Parathyroid adenoma (tissue), 2 donors: ENCODE measurements around the gene AUTS2.

Experiments
- H2AFZ ChIP-seq: fragments of 300-600 bp; sonication (generic); one replicate; pipeline ENCODE4 v1.7.0; 2017; ENCODE audit warnings: antibody characterized with exemption, mild to moderate bottlenecking
- H3K27ac ChIP-seq: fragments of 300-600 bp; sonication (generic); one replicate; pipeline ENCODE4 v1.7.0; 2017
- H3K27me3 ChIP-seq: fragments of 300-600 bp; sonication (generic); one replicate; pipeline ENCODE4 v1.7.0; 2017; ENCODE audit warnings: low read length; ENCODE audit not compliant: control insufficient read depth, insufficient read depth
- H3K36me3 ChIP-seq: fragments of 300-600 bp; sonication (generic); one replicate; pipeline ENCODE4 v1.7.0; 2017; ENCODE audit warnings: low read length; ENCODE audit not compliant: control insufficient read depth, insufficient read depth
- H3K4me1 ChIP-seq: fragments of 300-600 bp; sonication (generic); one replicate; pipeline ENCODE4 v1.7.0; 2017; ENCODE audit warnings: control low read depth
- H3K4me2 ChIP-seq: fragments of 300-600 bp; sonication (generic); one replicate; pipeline ENCODE4 v1.7.0; 2017; ENCODE audit warnings: low read length
- H3K4me3 ChIP-seq: fragments of 300-600 bp; sonication (generic); one replicate; pipeline ENCODE4 v1.7.0; 2017; ENCODE audit warnings: low read depth, low read length
- H3K79me2 ChIP-seq: fragments of 300-600 bp; sonication (generic); one replicate; pipeline ENCODE4 v1.7.0; 2017; ENCODE audit warnings: control low read depth
- H3K9ac ChIP-seq: fragments of 300-600 bp; sonication (generic); one replicate; pipeline ENCODE4 v1.7.0; 2017; ENCODE audit warnings: mild to moderate bottlenecking
- H3K9me3 ChIP-seq: fragments of 300-600 bp; sonication (generic); one replicate; pipeline ENCODE4 v1.7.0; 2017; ENCODE audit warnings: low read length; ENCODE audit not compliant: control insufficient read depth
- TF ChIP-seq, protein P1 (sequence below): fragments of 300-600 bp; sonication (generic); IDR thresholded peaks from one replicate; pipeline ENCODE4 v1.7.0; 2017; ENCODE audit warnings: antibody characterized with exemption, mild to moderate bottlenecking
- donor health status: primary hyperparathyroidism.

AUTS2 gene

DNA sequence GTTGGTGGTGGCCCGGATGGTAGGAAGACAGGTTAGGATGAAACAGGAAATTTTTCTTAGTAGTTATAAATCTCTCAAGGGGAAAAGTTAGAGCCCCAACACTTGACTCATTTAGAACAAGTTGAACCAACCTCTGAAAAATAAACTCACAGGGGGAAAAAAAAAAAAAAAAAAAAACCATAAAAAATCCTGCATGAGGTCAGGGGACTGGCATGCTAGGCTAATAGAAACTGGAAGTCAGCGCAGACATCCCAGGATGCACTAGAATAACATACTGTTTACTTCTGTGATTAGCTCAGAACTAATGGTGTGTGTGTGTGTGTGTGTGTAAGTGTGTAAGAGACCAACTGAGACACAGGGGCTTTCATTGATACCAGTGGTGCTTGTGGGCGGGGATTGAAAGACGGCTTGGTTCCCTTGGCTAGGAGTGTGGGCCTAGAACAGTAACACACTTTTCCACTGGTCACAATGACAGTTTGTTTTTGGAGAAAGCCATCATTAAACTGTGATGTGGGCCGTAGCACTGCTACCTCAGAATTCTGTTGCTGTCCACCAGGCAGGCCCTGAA lies 1042.1 kb downstream of the AUTS2 start:
- no peaks in the 10 kb centered on the region for H3K36me3 ChIP-seq
- H3K27ac ChIP-seq: no peak overlapping the region
- H2AFZ ChIP-seq: no peak overlapping the region
- TF ChIP-seq, protein P1, sequence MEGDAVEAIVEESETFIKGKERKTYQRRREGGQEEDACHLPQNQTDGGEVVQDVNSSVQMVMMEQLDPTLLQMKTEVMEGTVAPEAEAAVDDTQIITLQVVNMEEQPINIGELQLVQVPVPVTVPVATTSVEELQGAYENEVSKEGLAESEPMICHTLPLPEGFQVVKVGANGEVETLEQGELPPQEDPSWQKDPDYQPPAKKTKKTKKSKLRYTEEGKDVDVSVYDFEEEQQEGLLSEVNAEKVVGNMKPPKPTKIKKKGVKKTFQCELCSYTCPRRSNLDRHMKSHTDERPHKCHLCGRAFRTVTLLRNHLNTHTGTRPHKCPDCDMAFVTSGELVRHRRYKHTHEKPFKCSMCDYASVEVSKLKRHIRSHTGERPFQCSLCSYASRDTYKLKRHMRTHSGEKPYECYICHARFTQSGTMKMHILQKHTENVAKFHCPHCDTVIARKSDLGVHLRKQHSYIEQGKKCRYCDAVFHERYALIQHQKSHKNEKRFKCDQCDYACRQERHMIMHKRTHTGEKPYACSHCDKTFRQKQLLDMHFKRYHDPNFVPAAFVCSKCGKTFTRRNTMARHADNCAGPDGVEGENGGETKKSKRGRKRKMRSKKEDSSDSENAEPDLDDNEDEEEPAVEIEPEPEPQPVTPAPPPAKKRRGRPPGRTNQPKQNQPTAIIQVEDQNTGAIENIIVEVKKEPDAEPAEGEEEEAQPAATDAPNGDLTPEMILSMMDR: no peak
- no peaks in the 10 kb centered on the region for H3K4me1 ChIP-seq
- no peak overlapping the region for H3K9ac ChIP-seq
- H3K79me2 ChIP-seq: no peaks in the 10 kb centered on the region
- H3K27me3 ChIP-seq: no peaks in the 10 kb centered on the region
- H3K4me2 ChIP-seq: no peak overlapping the region
- H3K9me3 ChIP-seq: no peaks in the 10 kb centered on the region
- no peak overlapping the region for H3K4me3 ChIP-seq

DNA sequence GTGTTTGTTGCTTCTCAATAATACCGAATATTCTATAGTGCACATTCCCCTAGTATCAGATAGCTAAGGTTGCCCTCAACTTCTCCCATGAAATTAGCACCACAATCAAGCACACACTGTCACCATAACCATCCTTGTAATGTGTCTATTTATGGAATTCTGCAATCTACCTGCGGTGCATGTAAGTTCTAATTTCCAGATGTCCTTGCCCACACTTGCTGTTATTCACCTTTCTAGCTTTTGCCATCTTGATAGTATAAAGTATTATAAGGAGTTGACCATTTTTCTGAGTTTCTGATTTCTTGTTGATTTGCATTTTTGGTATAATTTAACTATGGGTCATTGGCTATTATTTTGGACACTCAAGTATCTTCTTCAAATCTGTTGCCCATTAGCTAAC lies 1043.6 kb downstream of the AUTS2 start:
- Histone ChIP-seq H3K9ac (no peak overlapping the region), H3K27ac (no peak overlapping the region), H3K4me2 (no peak overlapping the region), H3K4me3 (no peak overlapping the region), H3K9me3 (no peaks in the 10 kb centered on the region), H3K27me3 (no peaks in the 10 kb centered on the region), H3K36me3 (no peaks in the 10 kb centered on the region), H3K79me2 (no peaks in the 10 kb centered on the region), H3K4me1 (no peaks in the 10 kb centered on the region), H2AFZ (no peak overlapping the region)
- TF ChIP-seq, protein P1: no peak

DNA sequence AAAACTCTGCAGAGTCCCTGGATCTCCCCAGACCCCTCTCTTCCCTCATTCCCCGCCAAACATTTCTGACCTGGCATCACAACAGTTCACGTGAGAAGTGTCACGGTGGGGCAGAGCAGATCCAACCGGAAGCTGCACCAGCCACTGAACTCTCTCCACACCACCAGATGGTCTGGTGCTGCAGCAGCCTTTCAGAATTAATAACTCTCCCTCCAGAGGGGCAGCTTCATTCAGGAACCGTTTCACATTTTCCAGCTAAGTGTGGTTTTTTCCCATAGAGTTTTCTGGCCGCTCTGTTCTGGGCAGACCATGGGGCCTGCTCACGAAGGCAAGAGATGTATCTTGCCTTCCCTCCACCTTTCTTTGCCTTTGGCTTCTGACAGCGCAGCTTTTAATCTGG lies 1047.0 kb downstream of the AUTS2 start:
- Histone ChIP-seq H3K9ac (no peak overlapping the region), H3K4me3 (no peak overlapping the region), H3K4me2 (no peak overlapping the region), H3K27me3 (no peaks in the 10 kb centered on the region), H3K9me3 (no peaks in the 10 kb centered on the region), H3K79me2 (no peaks in the 10 kb centered on the region), H3K36me3 (no peaks in the 10 kb centered on the region), H2AFZ (no peak overlapping the region), H3K27ac (no peak overlapping the region), H3K4me1 (no peaks in the 10 kb centered on the region)
- TF ChIP-seq, protein P1: no peak

DNA sequence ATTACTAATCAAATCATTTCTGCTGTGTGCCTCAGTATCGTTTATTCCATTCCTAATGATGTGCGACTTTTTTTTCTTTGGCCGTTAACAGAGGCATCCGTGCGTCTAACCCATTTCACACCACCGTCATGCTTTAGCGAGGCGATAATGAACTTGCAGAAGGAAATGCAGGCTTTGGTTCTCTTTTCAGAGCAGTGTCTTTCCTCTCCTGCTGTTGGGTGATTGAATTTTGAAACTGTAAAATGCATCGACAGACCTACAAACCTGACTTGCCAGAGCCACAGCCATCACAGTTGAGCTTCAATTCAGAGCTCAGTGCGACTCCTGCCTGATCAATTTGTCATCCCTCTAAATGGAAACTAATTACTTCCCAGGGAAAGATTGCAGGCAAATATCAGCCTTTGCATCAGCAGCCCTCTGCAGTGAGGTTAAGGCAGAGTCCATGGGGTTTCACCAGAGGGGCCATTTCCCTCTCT lies 1047.6 kb downstream of the AUTS2 start:
- no peaks in the 10 kb centered on the region for H3K9me3 ChIP-seq
- no peak overlapping the region for H3K4me3 ChIP-seq
- H3K27ac ChIP-seq: no peak overlapping the region
- no peak overlapping the region for H3K4me2 ChIP-seq
- no peaks in the 10 kb centered on the region for H3K27me3 ChIP-seq
- no peak overlapping the region for H3K9ac ChIP-seq
- TF ChIP-seq, protein P1: no peak
- H3K4me1 ChIP-seq: no peaks in the 10 kb centered on the region
- no peak overlapping the region for H2AFZ ChIP-seq
- H3K79me2 ChIP-seq: no peaks in the 10 kb centered on the region
- no peaks in the 10 kb centered on the region for H3K36me3 ChIP-seq

DNA sequence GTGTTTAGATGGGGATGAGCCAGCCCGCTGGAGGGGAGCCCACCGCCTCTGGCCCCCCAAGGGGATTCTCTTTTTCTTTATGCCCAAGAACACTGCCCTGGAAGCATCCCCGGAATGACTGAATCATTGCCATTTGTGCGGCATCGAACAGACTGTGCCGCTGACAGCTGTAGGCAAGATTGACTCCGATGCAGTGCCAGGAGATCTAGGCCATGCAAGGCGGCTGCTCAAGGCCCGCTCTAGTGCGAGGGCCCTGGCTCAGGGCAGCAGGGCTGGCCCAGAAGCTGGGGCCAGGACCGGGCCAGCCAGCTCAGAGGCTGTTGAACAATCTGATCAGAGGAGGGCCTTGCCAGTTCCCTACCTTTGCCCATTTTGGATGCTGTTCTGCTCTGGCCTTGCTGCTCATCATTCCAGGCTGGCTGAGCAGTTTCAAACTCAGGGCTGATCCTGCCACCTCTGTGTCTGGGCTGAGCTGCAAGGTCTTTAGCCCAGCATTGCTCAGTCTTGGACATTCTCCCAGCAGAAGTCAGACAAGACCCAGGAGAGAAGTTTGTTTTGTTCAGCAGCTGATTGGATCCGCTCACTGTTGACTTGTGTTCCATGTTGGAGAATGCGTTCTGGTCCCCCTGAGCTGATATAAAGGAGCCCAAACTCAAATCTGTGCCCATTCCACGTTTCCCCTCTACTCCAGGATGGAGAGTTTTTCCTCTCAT lies 1048.4 kb downstream of the AUTS2 start:
- H2AFZ ChIP-seq: no peak overlapping the region

More for the DNA sequence above, 1048.4 kb downstream of the AUTS2 start:
- Histone ChIP-seq H3K9me3 (no peaks in the 10 kb centered on the region), H3K36me3 (no peaks in the 10 kb centered on the region), H3K4me3 (no peak overlapping the region), H3K27me3 (no peaks in the 10 kb centered on the region), H3K79me2 (no peaks in the 10 kb centered on the region), H3K9ac (no peak overlapping the region), H3K4me2 (no peak overlapping the region), H3K4me1 (no peaks in the 10 kb centered on the region), H3K27ac (no peak overlapping the region)
- TF ChIP-seq, protein P1: no peak
